ENCODE data around the gene MB21D2. TPM values are rescaled to one million over a fixed set of nuclear protein-coding genes. Genes with fewer than 3 reads are reported as not detected.

MB21D2 gene
- total and polyA plus RNA-seq, 2 experiments from 2014 or later, result 8.1 to 35.9 TPM

GRCh38 chr3:192747145-192747544 is 170.5 kb downstream of the MB21D2 start:
- Histone ChIP-seq H3K36me3 (ENCODE audit: insufficient read depth) (no peaks in the 10 kb centered on the region), H2AFZ (no peak overlapping the region), H3K9me2 (ENCODE audit: insufficient read depth) (no peaks in the 10 kb centered on the region), H3K4me1 (ENCODE audit: insufficient read depth) (peaks cover 52% of the 10 kb centered on the region), H3K4me2 (peak overlapping the region; percentile 27), H4K20me1 (replicated peaks; ENCODE audit: insufficient read depth) (no peaks in the 10 kb centered on the region), H3F3A (replicated peaks; ENCODE audit: low read depth) (no peaks in the 10 kb centered on the region), H3K27ac (ENCODE audit: low read depth) (peak overlapping the region; percentile 85), H3K79me2 (replicated peaks; ENCODE audit: insufficient read depth) (no peaks in the 10 kb centered on the region), H3K4me3 (0 out of 2 replicates have a peak overlapping the region, but pooled peaks have one; percentile 3), H3K27me3 (ENCODE audit: insufficient read depth) (no peaks in the 10 kb centered on the region)
- Mint-ChIP-seq H3K36me3 (ENCODE audit: low read depth) (peaks cover 4% of the 10 kb centered on the region; the same call in 2 of the 3 replicates), H3K4me1 (peaks cover 56% of the 10 kb centered on the region), H3K27me3 (ENCODE audit: insufficient read depth, low read depth, poor library complexity) (peaks cover 2% of the 10 kb centered on the region), H3K27ac (no peak overlapping the region), H3K9me3 (peaks cover 3% of the 10 kb centered on the region; the same call in 2 of the 3 replicates), H3K4me3 (no peak overlapping the region)
- ATAC-seq (peak; percentile 94), DNase-seq (ENCODE audit: low spot score) (peak; percentile 84)
- TF ChIP-seq CREB1 (CRISPR knock-in tag; IDR thresholded peaks at IDR 0.05; ENCODE audit: low read depth), result no peak
- TF ChIP-seq NANOG (IDR thresholded peaks at IDR 0.05; ENCODE audit: borderline replicate concordance), result peak; percentile 43; the same call in 1 of the 2 replicates
- peak; percentile 65; the same call in 1 of the 2 replicates for TF ChIP-seq ZNF462 (CRISPR knock-in tag; IDR thresholded peaks at IDR 0.05)

Other genes with a start within 250 kb of the MB21D2 start
- 6.0 and 7.6 TPM in 2 replicates for gene FGF12, start 190.3 kb downstream of the MB21D2 start, total RNA-seq (2014; rRNA removed; shearing (Covaris generic))
- 13.8 and 14.3 TPM in 2 replicates for gene FGF12, start 190.3 kb downstream of the MB21D2 start, polyA plus RNA-seq (2016; fragmentation: Nextera tagmentation; extraction: Ambion mirVana)

Data from GM23338 (cell line).